Mesenchymal stem cell (in vitro differentiated cells and primary cell): Measurements from ENCODE around the gene PRR15.

Source experiments
- DNase-seq: peaks from one replicate; pipeline ENCODE4 v3.0.0-alpha.2; 2013
- H2AFZ ChIP-seq: one replicate; pipeline ENCODE4 v1.6.1; 2013; ENCODE audit warnings: low read depth, mild to moderate bottlenecking, control low read depth, inconsistent platforms, low read length, moderate library complexity
- H2AK5ac ChIP-seq: 2 replicates; pipeline ENCODE4 v1.6.1; 2013; ENCODE audit warnings: low read length, moderate library complexity, mild to moderate bottlenecking, inconsistent platforms; ENCODE audit not compliant: severe bottlenecking
- H2BK120ac ChIP-seq: one replicate; pipeline ENCODE4 v1.6.1; 2013; ENCODE audit warnings: low read depth, mild to moderate bottlenecking, inconsistent platforms, low read length, moderate library complexity
- H2BK12ac ChIP-seq, 2 experiments: one replicate each; pipeline ENCODE4 v1.6.1; 2013; ENCODE audit warnings: inconsistent platforms in 2 of 2, low read length in 2 of 2, mild to moderate bottlenecking in 2 of 2, moderate library complexity in 2 of 2, control low read depth in 1 of 2
- H2BK15ac ChIP-seq: one replicate; pipeline ENCODE4 v1.6.1; 2013; ENCODE audit warnings: mild to moderate bottlenecking, low read depth, inconsistent platforms; ENCODE audit not compliant: poor library complexity, severe bottlenecking
- H2BK5ac ChIP-seq: 2 replicates; pipeline ENCODE4 v1.6.1; 2013; ENCODE audit warnings: low read depth, mild to moderate bottlenecking, low read length, control low read depth, inconsistent platforms; ENCODE audit not compliant: poor library complexity, severe bottlenecking
- H3K14ac ChIP-seq, 2 experiments: one replicate each; pipeline ENCODE4 v1.6.1; 2013; ENCODE audit warnings: inconsistent platforms in 2 of 2, low read length in 2 of 2, control low read depth in 1 of 2, mild to moderate bottlenecking in 1 of 2, moderate library complexity in 1 of 2
- H3K18ac ChIP-seq, 2 experiments: one replicate each; pipeline ENCODE4 v1.6.1; 2013; ENCODE audit warnings: inconsistent platforms in 2 of 2, low read length in 2 of 2, control low read depth in 1 of 2, low read depth in 1 of 2, mild to moderate bottlenecking in 1 of 2
- H3K23ac ChIP-seq, 2 experiments: one replicate each; pipeline ENCODE4 v1.6.1; 2013; ENCODE audit warnings: inconsistent platforms in 2 of 2, low read length in 2 of 2, mild to moderate bottlenecking in 2 of 2, moderate library complexity in 2 of 2, control low read depth in 1 of 2
- H3K27ac ChIP-seq: 2 replicates; pipeline ENCODE4 v1.5.1; 2013; ENCODE audit warnings: mild to moderate bottlenecking, moderate library complexity, low read length, control low read depth, inconsistent platforms; ENCODE audit not compliant: poor library complexity, severe bottlenecking
- H3K27me3 ChIP-seq, 2 experiments: 2 replicates each; pipeline versions ENCODE4 v1.6.1 to v1.7.0; 2013; ENCODE audit warnings: low read length in 2 of 2, mild to moderate bottlenecking in 2 of 2, moderate library complexity in 2 of 2, control low read depth in 1 of 2, inconsistent platforms in 1 of 2; ENCODE audit not compliant: control insufficient read depth in 1 of 2, insufficient read depth in 1 of 2
- H3K36me3 ChIP-seq, 2 experiments: 2 replicates each; pipeline versions ENCODE4 v1.6.1 to v1.7.0; 2013; ENCODE audit warnings: low read length in 2 of 2, control low read depth in 1 of 2, inconsistent platforms in 1 of 2, low read depth in 1 of 2, mild to moderate bottlenecking in 1 of 2; ENCODE audit not compliant: insufficient read depth in 2 of 2, control insufficient read depth in 1 of 2
- H3K4ac ChIP-seq, 2 experiments: one replicate each; pipeline ENCODE4 v1.6.1; 2013; ENCODE audit warnings: inconsistent platforms in 2 of 2, low read length in 2 of 2, mild to moderate bottlenecking in 2 of 2, moderate library complexity in 2 of 2, control low read depth in 1 of 2, low read depth in 1 of 2
- H3K4me1 ChIP-seq: 2 replicates; pipeline ENCODE4 v1.6.1; 2013; ENCODE audit warnings: low read depth, low read length, control low read depth; ENCODE audit not compliant: control insufficient read depth, insufficient read depth
- H3K4me2 ChIP-seq: 2 replicates; pipeline ENCODE4 v1.6.1; 2013; ENCODE audit warnings: low read length, mild to moderate bottlenecking, inconsistent platforms; ENCODE audit not compliant: poor library complexity, severe bottlenecking
- H3K4me3 ChIP-seq, 2 experiments: 2 replicates each; pipeline versions ENCODE4 v1.5.1 to v1.7.0; 2013; ENCODE audit warnings: low read length in 2 of 2, mild to moderate bottlenecking in 2 of 2, control low read depth in 1 of 2, low read depth in 1 of 2; ENCODE audit not compliant: insufficient read depth in 1 of 2
- H3K79me1 ChIP-seq: replicated peaks from 2 replicates; pipeline ENCODE4 v1.6.1; 2013; ENCODE audit warnings: mild to moderate bottlenecking, control low read depth, low read length, inconsistent platforms; ENCODE audit not compliant: poor library complexity, severe bottlenecking
- H3K9ac ChIP-seq: 2 replicates; pipeline ENCODE4 v1.7.0; 2013; ENCODE audit warnings: mild to moderate bottlenecking, low read length, moderate library complexity
- H3K9me3 ChIP-seq: 2 replicates; pipeline ENCODE4 v1.7.0; 2013; ENCODE audit warnings: mild to moderate bottlenecking, low read length; ENCODE audit not compliant: control insufficient read depth
- H4K8ac ChIP-seq: one replicate; pipeline ENCODE4 v1.6.1; 2013; ENCODE audit warnings: inconsistent platforms, mild to moderate bottlenecking, low read length, moderate library complexity
- H4K91ac ChIP-seq: one replicate; pipeline ENCODE4 v1.6.1; 2013; ENCODE audit warnings: mild to moderate bottlenecking, low read length, inconsistent platforms
- WGBS: methylation state at CpG from one replicate; pipeline ENCODE4 v1.1.7; 2013; ENCODE audit warnings: mixed read lengths; 5-methylcytosine and 5-hydroxymethylcytosine counted together

PRR15 gene

DNA sequence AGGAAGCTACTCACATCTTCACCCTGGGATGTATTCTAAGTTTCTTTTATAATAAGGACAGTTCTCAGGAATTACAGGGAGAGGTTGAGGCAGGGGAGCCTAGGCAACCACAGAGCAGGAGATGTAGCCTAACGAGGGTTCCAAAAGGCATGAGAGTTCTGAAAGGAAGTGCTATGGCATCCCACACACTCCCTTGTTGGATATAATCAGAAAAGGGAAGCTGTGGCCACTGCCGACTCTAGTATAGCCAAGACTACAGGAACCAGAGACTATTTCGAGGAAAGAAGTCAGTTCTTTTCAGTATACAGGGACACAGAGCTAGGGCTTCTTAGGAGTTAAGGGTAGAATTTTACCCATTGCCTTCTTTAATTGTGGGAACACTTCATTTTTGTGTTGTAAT lies 11.0 kb downstream of the PRR15 start:
- Histone ChIP-seq H2BK12ac (no peak overlapping the region), H3K23ac (no peak overlapping the region), H3K79me1 (no peaks in the 10 kb centered on the region), H3K4me1 (no peaks in the 10 kb centered on the region), H3K9me3 (peaks cover 10% of the 10 kb centered on the region), H3K4ac (no peak overlapping the region), H4K91ac (no peak overlapping the region), H3K27ac (no peak overlapping the region), H3K4me3 (no peak overlapping the region), H3K27me3 (peaks cover 5 to 26% of the 10 kb centered on the region in 2 experiments), H3K9ac (no peak overlapping the region), H4K8ac (no peak overlapping the region), H3K36me3 (no peaks in the 10 kb centered on the region), H3K18ac (no peak overlapping the region), H2AFZ (no peak overlapping the region), H2BK120ac (no peak overlapping the region), H2AK5ac (no peak overlapping the region), H2BK15ac (no peak overlapping the region), H2BK5ac (no peak overlapping the region), H3K14ac (no peak overlapping the region), H3K4me2 (no peak overlapping the region)
- no peak for DNase-seq
- 93% methylated on average over 3 of the region's 3 CpGs for WGBS

DNA sequence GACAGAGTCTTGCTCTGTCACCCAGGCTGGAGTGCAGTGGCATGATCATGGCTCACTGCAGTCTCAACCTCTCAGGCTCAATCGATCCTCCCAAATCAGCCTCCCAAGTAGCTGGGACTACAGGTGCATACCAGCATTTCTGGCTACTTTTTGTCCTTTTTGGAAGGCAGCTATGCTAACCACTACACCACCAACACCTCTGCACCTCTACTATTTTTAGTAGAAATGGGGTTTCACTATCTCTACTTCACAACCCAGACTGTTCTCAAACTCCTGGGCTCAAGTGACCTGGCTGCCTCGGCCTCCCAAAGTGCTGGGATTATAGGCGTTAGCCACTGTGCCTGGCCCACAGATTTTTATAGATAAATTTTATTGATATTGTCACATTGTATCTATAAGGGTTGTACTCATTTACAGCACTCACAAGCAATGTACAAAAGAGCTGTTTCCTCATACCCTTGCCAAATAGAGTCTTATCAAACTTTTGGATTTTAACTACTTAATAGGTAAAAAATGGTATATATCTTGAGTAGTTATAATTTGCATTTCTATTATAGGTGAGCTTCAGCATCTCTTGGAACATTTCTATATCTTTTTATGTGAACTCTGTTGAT lies 23.7 kb downstream of the PRR15 start:
- Histone ChIP-seq H2AFZ (no peak overlapping the region), H4K8ac (no peak overlapping the region), H3K4me1 (no peaks in the 10 kb centered on the region), H3K9me3 (no peaks in the 10 kb centered on the region), H3K9ac (no peak overlapping the region), H2BK12ac (no peak overlapping the region), H3K36me3 (no peaks in the 10 kb centered on the region), H3K18ac (no peak overlapping the region), H2BK120ac (no peak overlapping the region), H3K27ac (no peak overlapping the region), H3K4me2 (no peak overlapping the region), H2BK15ac (no peak overlapping the region), H3K4me3 (no peak overlapping the region), H3K23ac (no peak overlapping the region), H3K14ac (no peak overlapping the region), H3K4ac (no peak overlapping the region), H2BK5ac (no peak overlapping the region), H4K91ac (no peak overlapping the region), H3K27me3 (no peaks in the 10 kb centered on the region), H3K79me1 (no peaks in the 10 kb centered on the region), H2AK5ac (no peak overlapping the region)
- WGBS = 0% methylated on average over 1 of the region's 3 CpGs
- DNase-seq = no peak

- H3K4me1 ChIP-seq = no peaks in the 10 kb centered on the region
- no peak overlapping the region for H3K4me2 ChIP-seq
- no peaks in the 10 kb centered on the region for H3K79me1 ChIP-seq
- 88% methylated on average over 2 of the region's 2 CpGs for WGBS
- no peak overlapping the region for H3K9ac ChIP-seq
- no peak overlapping the region for H4K91ac ChIP-seq
- H2BK5ac ChIP-seq = no peak overlapping the region
- no peak overlapping the region for H3K4me3 ChIP-seq
- H3K23ac ChIP-seq = no peak overlapping the region
- H3K9me3 ChIP-seq = no peaks in the 10 kb centered on the region
- no peak overlapping the region for H2BK12ac ChIP-seq
- H2AFZ ChIP-seq = no peak overlapping the region
- H2BK15ac ChIP-seq = no peak overlapping the region
- H3K18ac ChIP-seq = no peak overlapping the region
- no peak overlapping the region for H4K8ac ChIP-seq
- H3K27ac ChIP-seq = no peak overlapping the region
- H3K36me3 ChIP-seq = no peaks in the 10 kb centered on the region
- no peak overlapping the region for H3K14ac ChIP-seq
- peaks cover 0 to 3% of the 10 kb centered on the region in 2 experiments for H3K27me3 ChIP-seq
- H2AK5ac ChIP-seq = no peak overlapping the region
- H3K4ac ChIP-seq = no peak overlapping the region
- DNase-seq = no peak
- no peak overlapping the region for H2BK120ac ChIP-seq
Observed at GRCh38 chr7:29588212-29588611, 24.6 kb downstream of the PRR15 start.

DNA sequence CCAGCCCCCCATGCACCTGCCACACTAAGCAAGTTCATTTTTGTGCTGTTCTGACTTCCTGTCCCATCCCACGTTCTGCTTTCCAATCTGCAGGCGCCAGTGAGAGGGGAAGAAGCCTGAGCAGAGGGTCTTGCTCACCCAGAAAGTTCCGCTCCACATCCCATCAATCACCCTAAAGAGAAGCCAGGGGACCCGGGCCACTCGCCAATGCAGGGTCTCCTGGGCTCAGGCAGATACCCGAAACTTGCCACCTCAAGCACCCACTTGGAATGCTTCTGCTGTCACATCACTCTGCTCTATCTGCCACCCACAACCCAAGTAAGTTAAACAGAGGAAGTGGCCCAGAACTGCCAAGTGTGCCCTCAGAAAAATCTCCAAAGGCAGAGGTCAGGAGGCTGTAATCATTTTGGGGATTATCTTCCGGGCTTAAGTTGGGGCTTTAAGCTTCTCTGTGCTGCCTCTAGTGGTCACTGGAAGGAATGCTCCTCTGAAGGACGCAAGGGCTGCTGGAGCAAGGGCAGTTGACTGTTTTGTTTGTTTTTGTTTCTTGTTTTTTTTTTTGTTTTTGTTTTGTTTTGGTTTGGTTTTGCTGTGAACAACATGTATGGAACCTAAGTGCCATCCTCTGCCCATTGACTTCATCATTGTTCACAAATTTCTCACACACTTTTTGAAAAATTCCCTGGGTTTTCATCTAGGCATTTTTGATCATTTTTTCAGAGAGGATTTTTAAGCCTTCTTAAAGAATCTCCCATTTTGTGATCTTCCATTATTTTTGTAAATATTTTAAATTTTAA lies 25.5 kb downstream of the PRR15 start:
- H3K9ac ChIP-seq = no peak overlapping the region

More for the DNA sequence above, 25.5 kb downstream of the PRR15 start:
- H4K8ac ChIP-seq = no peak overlapping the region
- H3K79me1 ChIP-seq = no peaks in the 10 kb centered on the region
- no peak overlapping the region for H4K91ac ChIP-seq
- no peaks in the 10 kb centered on the region for H3K9me3 ChIP-seq
- no peak overlapping the region for H3K18ac ChIP-seq
- DNase-seq = peak; percentile 30
- H2AK5ac ChIP-seq = no peak overlapping the region
- H3K36me3 ChIP-seq = no peaks in the 10 kb centered on the region
- H3K4me1 ChIP-seq = no peaks in the 10 kb centered on the region
- no peak overlapping the region for H2AFZ ChIP-seq
- no peak overlapping the region for H3K27ac ChIP-seq
- no peak overlapping the region for H2BK120ac ChIP-seq
- no peak overlapping the region for H2BK5ac ChIP-seq
- no peak overlapping the region for H3K23ac ChIP-seq
- no peak overlapping the region for H2BK15ac ChIP-seq
- H2BK12ac ChIP-seq = no peak overlapping the region
- peaks cover 0 to 3% of the 10 kb centered on the region in 2 experiments for H3K27me3 ChIP-seq
- H3K4me3 ChIP-seq = no peak overlapping the region
- H3K4me2 ChIP-seq = no peak overlapping the region
- H3K4ac ChIP-seq = no peak overlapping the region
- no peak overlapping the region for H3K14ac ChIP-seq
- 73% methylated on average over 8 of the region's 8 CpGs for WGBS
